Ovary (tissue), 3 donors: ENCODE measurements around the gene WNT8B.

Source experiments
- CTCF ChIP-seq, 3 donors: fragments of 450-650 bp in 2 of 3; fragments of 200-600 bp in 1 of 3; IDR thresholded peaks; one replicate each; pipeline versions ENCODE4 v1.5.1 to v1.8.0; 2016 to 2022; ENCODE audit warnings: antibody characterized with exemption in 3 of 3, mild to moderate bottlenecking in 1 of 3
- EP300 ChIP-seq: sonication (generic); formaldehyde crosslinking; IDR thresholded peaks from one replicate; pipeline ENCODE4 v1.6.1; 2017; ENCODE audit warnings: antibody characterized with exemption
- POLR2A ChIP-seq: fragments of 450-650 bp; IDR thresholded peaks from one replicate; pipeline ENCODE4 v1.6.1; 2017; ENCODE audit warnings: antibody characterized with exemption, mild to moderate bottlenecking, moderate library complexity
- donor health status: DM: no; HTN: no; CAD: no.

GRCh38 chr10:100508266-100508665, 45.5 kb downstream of the WNT8B start:
- TF ChIP-seq CTCF (IDR thresholded peaks at IDR 0.05): no peak
- no peak for TF ChIP-seq POLR2A
- TF ChIP-seq EP300: no peak
